HFF-Myc (cell line): Measurements from ENCODE around the gene CLIC5.

Experiments
- DNase-seq: peaks from one replicate; pipeline ENCODE4 v3.0.0-alpha.2; 2011; ENCODE audit warnings: low read depth; ENCODE audit errors: extremely low read depth
- H3K4me3 ChIP-seq: replicated peaks from 2 replicates; pipeline ENCODE4 v1.5.1; 2011; ENCODE audit warnings: low read depth, mild to moderate bottlenecking, control low read depth, low read length
- TF ChIP-seq, protein P1 (sequence below): IDR thresholded peaks from 2 replicates; pipeline ENCODE4 v1.5.1; 2012; ENCODE audit warnings: mild to moderate bottlenecking, low read depth, low read length, control low read depth; ENCODE audit errors: missing control alignments

The CLIC5 gene

DNA sequence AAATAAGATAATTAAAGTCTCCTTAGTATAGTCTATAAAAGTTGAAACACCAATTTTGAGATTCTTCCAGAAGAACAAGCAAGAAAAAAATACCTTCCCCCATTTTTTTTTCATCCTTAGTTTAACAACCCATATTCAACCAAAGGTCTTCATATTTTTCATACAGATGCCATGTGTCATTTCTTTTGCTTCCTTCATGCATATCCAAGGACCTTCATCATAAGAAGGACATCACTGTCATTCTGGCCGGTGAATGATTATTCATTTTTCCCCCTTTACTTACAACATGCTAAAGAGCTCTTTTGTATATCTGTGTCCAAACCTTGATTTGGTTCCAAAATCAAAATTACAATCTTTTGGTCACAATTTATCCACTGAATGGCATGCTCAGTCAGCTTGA lies 21.3 kb upstream of the CLIC5 start:
- no peak for DNase-seq
- no peak overlapping the region for H3K4me3 ChIP-seq
- TF ChIP-seq, protein P1, sequence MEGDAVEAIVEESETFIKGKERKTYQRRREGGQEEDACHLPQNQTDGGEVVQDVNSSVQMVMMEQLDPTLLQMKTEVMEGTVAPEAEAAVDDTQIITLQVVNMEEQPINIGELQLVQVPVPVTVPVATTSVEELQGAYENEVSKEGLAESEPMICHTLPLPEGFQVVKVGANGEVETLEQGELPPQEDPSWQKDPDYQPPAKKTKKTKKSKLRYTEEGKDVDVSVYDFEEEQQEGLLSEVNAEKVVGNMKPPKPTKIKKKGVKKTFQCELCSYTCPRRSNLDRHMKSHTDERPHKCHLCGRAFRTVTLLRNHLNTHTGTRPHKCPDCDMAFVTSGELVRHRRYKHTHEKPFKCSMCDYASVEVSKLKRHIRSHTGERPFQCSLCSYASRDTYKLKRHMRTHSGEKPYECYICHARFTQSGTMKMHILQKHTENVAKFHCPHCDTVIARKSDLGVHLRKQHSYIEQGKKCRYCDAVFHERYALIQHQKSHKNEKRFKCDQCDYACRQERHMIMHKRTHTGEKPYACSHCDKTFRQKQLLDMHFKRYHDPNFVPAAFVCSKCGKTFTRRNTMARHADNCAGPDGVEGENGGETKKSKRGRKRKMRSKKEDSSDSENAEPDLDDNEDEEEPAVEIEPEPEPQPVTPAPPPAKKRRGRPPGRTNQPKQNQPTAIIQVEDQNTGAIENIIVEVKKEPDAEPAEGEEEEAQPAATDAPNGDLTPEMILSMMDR, result no peak

- TF ChIP-seq, protein P1, result no peak
- DNase-seq, result no peak
- H3K4me3 ChIP-seq, result no peak overlapping the region
These were observed 19.6 kb upstream of the CLIC5 start for GRCh38 chr6:46035242-46035641.

DNA sequence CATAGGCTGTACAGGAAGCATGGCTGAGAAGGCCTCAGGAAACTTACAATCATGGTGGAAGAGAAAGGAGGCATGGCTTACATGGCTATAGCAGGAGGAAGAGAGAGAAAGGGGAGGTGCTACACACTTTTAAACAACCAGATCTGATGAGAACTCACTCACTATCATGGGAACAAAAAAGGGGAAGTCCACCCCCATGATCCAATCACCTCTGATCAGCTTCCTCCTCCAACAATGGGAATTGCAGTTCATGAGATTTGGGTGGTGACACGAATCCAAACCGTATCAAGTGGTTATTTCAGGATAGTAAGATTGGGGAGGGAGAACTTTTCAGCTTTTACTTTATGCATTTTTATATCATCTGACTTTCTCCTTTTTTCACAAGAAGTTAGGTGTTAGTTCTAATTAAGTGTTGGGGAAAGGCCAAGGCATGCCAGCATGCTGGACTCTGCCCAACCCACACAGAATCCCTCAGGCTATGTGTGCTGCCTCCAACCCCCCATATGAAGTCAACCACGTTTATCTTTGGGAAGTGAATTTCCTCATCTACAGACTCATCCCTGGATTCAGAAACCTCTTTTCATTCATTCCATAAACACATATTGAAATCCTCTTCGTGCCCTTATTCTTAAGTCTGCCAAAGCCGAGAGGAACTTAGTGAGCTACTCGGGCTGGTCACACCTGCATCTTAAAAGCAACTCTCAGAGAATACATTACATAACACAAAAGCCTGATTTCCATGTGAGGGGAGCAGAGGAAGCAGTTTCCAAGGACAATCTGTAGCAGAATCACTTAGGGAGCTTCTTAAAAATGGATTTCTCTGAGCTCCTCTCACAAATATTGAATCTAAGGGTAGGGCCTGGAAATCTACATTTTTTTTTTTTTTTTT lies 16.7 kb upstream of the CLIC5 start:
- no peak overlapping the region for H3K4me3 ChIP-seq
- DNase-seq, result no peak
- TF ChIP-seq, protein P1, result no peak

DNA sequence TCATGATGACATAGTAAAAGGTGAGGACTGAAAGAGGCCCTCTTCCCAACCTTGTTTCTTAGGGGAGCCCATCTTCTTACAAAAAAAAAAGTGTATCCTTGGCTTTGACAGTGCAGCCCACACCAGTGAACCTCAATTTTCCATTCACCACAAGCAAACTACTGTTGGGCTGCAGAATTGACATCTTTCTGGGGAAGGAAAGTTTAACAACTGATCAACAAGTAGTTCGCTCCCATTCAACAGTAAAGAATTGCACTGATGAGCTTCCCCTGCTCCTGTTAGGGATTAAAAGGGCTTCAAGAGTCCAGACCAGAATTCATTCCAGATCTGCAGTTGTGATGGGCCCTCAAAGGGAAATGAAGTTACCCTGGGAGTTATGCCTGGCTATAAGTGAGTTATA lies 13.9 kb upstream of the CLIC5 start:
- DNase-seq, result no peak
- TF ChIP-seq, protein P1, result no peak

GRCh38 chr6:46026307-46026706 lies 10.6 kb upstream of the CLIC5 start:
- DNase-seq, result no peak
- H3K4me3 ChIP-seq, result no peak overlapping the region
- TF ChIP-seq, protein P1, result no peak

More for the DNA sequence above, 13.9 kb upstream of the CLIC5 start:
- H3K4me3 ChIP-seq, result no peak overlapping the region

- DNase-seq, result no peak
- TF ChIP-seq, protein P1, result no peak
- H3K4me3 ChIP-seq, result no peak overlapping the region
These were observed 9.9 kb upstream of the CLIC5 start for GRCh38 chr6:46025573-46025972.
